ENCODE data around the gene AKT3. TPM values are rescaled to one million over a fixed set of nuclear protein-coding genes. Genes with fewer than 3 reads are reported as not detected.
"Not testable (repeated sequence)": the region's sequence is repeated elsewhere in the genome, so short reads cannot be mapped to it uniquely, and the experiment has no call there.

Gene AKT3
- total RNA-seq, 5 donors from 2014 or later (not counting 1 experiment from before 2014, with no cell fraction given), result 94.5 to 124 (median 112) TPM

GRCh38 chr1:243834130-243834529 is 15.9 kb downstream of the AKT3 start:
- no peaks in the 10 kb centered on the region for H3K27me3 ChIP-seq (replicated peaks in 1 of 2; ENCODE audit: control insufficient read depth in 2 of 2, extremely low read depth in 1 of 2, insufficient read depth in 2 of 2, low read length in 1 of 2)
- no peak for ATAC-seq (replicated peaks in 1 of 4)
- WGBS (ENCODE audit: insufficient coverage), result 100% methylated on average over 2 of the region's 4 CpGs
- Mint-ChIP-seq H3K4me1 (peaks cover 48 to 59% (median 53%) of the 10 kb centered on the region in 3 donors), H3K4me3 (no peak overlapping the region), H3K27ac (no peak overlapping the region), H3K36me3 (peaks cover 43% of the 10 kb centered on the region), H3K27me3 (no peaks in the 10 kb centered on the region), H3K9me3 (peaks cover 4 to 14% (median 8%) of the 10 kb centered on the region in 3 donors)
- H3K27ac ChIP-seq (ENCODE audit: low read length), result no peak overlapping the region
- ChIA-PET POLR2A (no interaction called here), CTCF (no interaction called here)
- H3K36me3 ChIP-seq (ENCODE audit: control insufficient read depth in 2 of 2, extremely low read depth in 1 of 2, insufficient read depth in 1 of 2, low read length in 1 of 2), result no peaks in the 10 kb centered on the region
- peaks cover 2 to 12% of the 10 kb centered on the region in 2 experiments for H3K4me1 ChIP-seq (ENCODE audit: control insufficient read depth in 1 of 2, extremely low read depth in 1 of 2, insufficient read depth in 2 of 2, low read length in 2 of 2)
- H3K9me3 ChIP-seq, result peaks cover 8% of the 10 kb centered on the region
- no peak for DNase-seq
- no peak overlapping the region for H3K4me3 ChIP-seq (ENCODE audit: control insufficient read depth in 1 of 2, extremely low read depth in 1 of 2, low read length in 1 of 2)

DNA sequence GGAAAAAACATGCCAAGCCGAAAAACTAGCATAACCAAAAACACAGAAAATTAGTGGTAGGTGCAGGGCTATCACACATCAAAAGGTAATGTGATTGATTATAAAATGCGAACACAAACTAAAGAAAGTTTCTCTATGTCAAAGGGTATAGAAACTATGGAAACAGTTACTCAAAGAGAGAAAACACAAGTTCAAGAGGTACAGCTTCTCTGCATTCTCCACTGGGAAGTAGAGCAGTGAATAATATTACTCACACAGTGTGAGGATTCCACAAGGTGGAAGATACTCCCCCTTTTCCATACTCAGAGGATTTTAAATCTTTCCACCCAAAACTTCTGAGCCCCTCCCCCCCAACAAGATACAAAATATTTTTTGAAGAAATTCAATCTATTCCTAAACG is 18.6 kb downstream of the AKT3 start:
- POLR2A ChIA-PET, result no interaction called here

DNA sequence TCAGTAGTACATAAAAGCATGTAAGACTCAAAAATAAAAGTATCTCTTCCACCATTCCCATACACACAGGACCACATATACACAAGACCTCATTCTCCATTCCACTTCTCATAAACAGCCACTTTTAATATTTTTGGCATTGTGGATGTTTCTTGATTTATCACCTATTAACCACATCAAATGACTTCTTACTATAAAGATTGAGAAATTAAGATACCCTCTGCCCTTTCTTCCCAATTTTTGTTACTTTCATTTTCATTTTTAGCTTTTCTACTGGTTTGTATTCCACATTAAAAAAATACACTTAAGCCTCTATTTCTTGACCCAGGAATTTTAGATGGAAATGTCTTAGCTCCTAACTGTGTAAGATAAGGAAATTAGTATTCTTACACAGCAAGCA is 22.8 kb downstream of the AKT3 start:
- no peaks in the 10 kb centered on the region for H3K9me3 ChIP-seq
- H3K27me3 ChIP-seq (replicated peaks in 1 of 2; ENCODE audit: control insufficient read depth in 2 of 2, extremely low read depth in 1 of 2, insufficient read depth in 2 of 2, low read length in 1 of 2), result no peaks in the 10 kb centered on the region
- no peak overlapping the region for H3K27ac ChIP-seq (ENCODE audit: low read length)
- DNase-seq, result no peak
- no peaks in the 10 kb centered on the region for H3K4me1 ChIP-seq (ENCODE audit: control insufficient read depth in 1 of 2, extremely low read depth in 1 of 2, insufficient read depth in 2 of 2, low read length in 2 of 2)
- Mint-ChIP-seq H3K36me3 (peaks cover 51% of the 10 kb centered on the region), H3K4me1 (peaks cover 64 to 67% (median 64%) of the 10 kb centered on the region in 3 donors), H3K27me3 (no peaks in the 10 kb centered on the region), H3K4me3 (peak overlapping the region; percentile 17 to 44 (median 44)), H3K9me3 (peaks cover 4 to 9% (median 6%) of the 10 kb centered on the region in 3 donors), H3K27ac (no peak overlapping the region)
- no peak overlapping the region for H3K4me3 ChIP-seq (ENCODE audit: control insufficient read depth in 1 of 2, extremely low read depth in 1 of 2, low read length in 1 of 2)
- POLR2A ChIA-PET, result interaction anchor here in 1 of 2 donors (1.0 kb wide), 1 partner anchor 11 kb away, joined by 3 read pairs; no protein-coding TSS in a partner anchor
- CTCF ChIA-PET, result interaction anchor here in 1 of 2 donors (0.6 kb wide), 1 partner anchor 97 kb away, joined by 3 read pairs; no protein-coding TSS in a partner anchor
- H3K36me3 ChIP-seq (ENCODE audit: control insufficient read depth in 2 of 2, extremely low read depth in 1 of 2, insufficient read depth in 1 of 2, low read length in 1 of 2), result peaks cover 0 to 5% of the 10 kb centered on the region in 2 donors
- no peak for ATAC-seq (replicated peaks in 1 of 4)

More for the DNA sequence above, 18.6 kb downstream of the AKT3 start:
- Mint-ChIP-seq H3K27ac (peak overlapping the region in 1 of 2 donors; percentile 59), H3K9me3 (peaks cover 4 to 14% (median 8%) of the 10 kb centered on the region in 3 donors), H3K4me3 (no peak overlapping the region), H3K27me3 (no peaks in the 10 kb centered on the region), H3K4me1 (peaks cover 52 to 61% (median 54%) of the 10 kb centered on the region in 3 donors), H3K36me3 (peaks cover 53% of the 10 kb centered on the region)
- ATAC-seq (replicated peaks in 1 of 4) (no peak), DNase-seq (no peak)
- Histone ChIP-seq H3K27ac (ENCODE audit: low read length) (no peak overlapping the region), H3K36me3 (ENCODE audit: control insufficient read depth in 2 of 2, extremely low read depth in 1 of 2, insufficient read depth in 1 of 2, low read length in 1 of 2) (peaks cover 0 to 5% of the 10 kb centered on the region in 2 donors), H3K9me3 (peaks cover 8% of the 10 kb centered on the region), H3K4me3 (ENCODE audit: control insufficient read depth in 1 of 2, extremely low read depth in 1 of 2, low read length in 1 of 2) (no peak overlapping the region), H3K4me1 (ENCODE audit: control insufficient read depth in 1 of 2, extremely low read depth in 1 of 2, insufficient read depth in 2 of 2, low read length in 2 of 2) (no peaks in the 10 kb centered on the region), H3K27me3 (replicated peaks in 1 of 2; ENCODE audit: control insufficient read depth in 2 of 2, extremely low read depth in 1 of 2, insufficient read depth in 2 of 2, low read length in 1 of 2) (no peaks in the 10 kb centered on the region)
- CTCF ChIA-PET, result no interaction called here
- no CpG with 5 or more reads among the region's 3 CpGs for WGBS (ENCODE audit: insufficient coverage)

- Mint-ChIP-seq H3K4me1 (peaks cover 56 to 65% (median 64%) of the 10 kb centered on the region in 3 donors), H3K36me3 (peaks cover 68% of the 10 kb centered on the region), H3K9me3 (peaks cover 21 to 29% (median 21%) of the 10 kb centered on the region in 3 donors)
- H3K4me3 Mint-ChIP-seq; H3K36me3 ChIP-seq (ENCODE audit: control insufficient read depth in 2 of 2, extremely low read depth in 1 of 2, insufficient read depth in 1 of 2, low read length in 1 of 2); H3K4me1 ChIP-seq (ENCODE audit: control insufficient read depth in 1 of 2, extremely low read depth in 1 of 2, insufficient read depth in 2 of 2, low read length in 2 of 2); H3K4me3 ChIP-seq (ENCODE audit: control insufficient read depth in 1 of 2, extremely low read depth in 1 of 2, low read length in 1 of 2); H3K27me3 ChIP-seq (replicated peaks in 1 of 2; ENCODE audit: control insufficient read depth in 2 of 2, extremely low read depth in 1 of 2, insufficient read depth in 2 of 2, low read length in 1 of 2); H3K27ac ChIP-seq (ENCODE audit: low read length); H3K27ac Mint-ChIP-seq; H3K9me3 ChIP-seq; H3K27me3 Mint-ChIP-seq; ATAC-seq (replicated peaks in 1 of 4); CTCF ChIA-PET; DNase-seq: not testable (repeated sequence)
- WGBS (ENCODE audit: insufficient coverage), result no CpG with 5 or more reads among the region's 1 CpG
- POLR2A ChIA-PET, result interaction anchor here in 1 of 2 donors (0.6 to 0.7 kb wide), 2 partner anchors 22 to 31 kb away, joined by 3 to 4 read pairs; no protein-coding TSS in a partner anchor
Observed at GRCh38 chr1:243824907-243825306, 25.1 kb downstream of the AKT3 start.

- Mint-ChIP-seq H3K36me3 (peaks cover 68% of the 10 kb centered on the region), H3K27ac (no peak overlapping the region)
Observed at GRCh38 chr1:243821177-243821680, 28.8 kb downstream of the AKT3 start.

DNA sequence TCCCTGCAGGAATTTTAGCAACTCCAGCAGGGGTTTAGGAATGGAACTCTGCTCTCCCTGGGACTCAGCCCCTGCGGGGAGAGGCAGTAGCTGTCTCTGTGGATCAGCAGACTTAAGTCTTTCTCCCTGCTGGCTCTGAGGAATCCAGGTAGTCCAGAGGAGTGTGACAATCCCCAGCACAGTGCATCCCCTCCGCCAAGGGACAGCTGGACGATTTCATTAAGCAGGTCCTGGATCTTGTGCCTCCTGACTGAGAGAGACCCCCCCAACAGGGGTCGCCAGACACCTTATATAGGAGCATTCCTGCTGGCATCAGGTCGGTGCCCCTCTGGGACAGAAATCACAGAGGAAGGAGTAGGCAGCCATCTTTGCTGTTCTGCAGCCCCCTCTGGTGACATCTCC is 30.6 kb downstream of the AKT3 start:
- WGBS (ENCODE audit: insufficient coverage), result 92% methylated on average over 5 of the region's 5 CpGs
- no peak overlapping the region for H3K27ac Mint-ChIP-seq
- no peak overlapping the region for H3K4me3 ChIP-seq (ENCODE audit: control insufficient read depth in 1 of 2, extremely low read depth in 1 of 2, low read length in 1 of 2)
- H3K27ac ChIP-seq (ENCODE audit: low read length), result no peak overlapping the region
- ChIA-PET POLR2A (no interaction called here), CTCF (no interaction called here)
- DNase-seq, result no peak
- H3K36me3 ChIP-seq (ENCODE audit: control insufficient read depth in 2 of 2, extremely low read depth in 1 of 2, insufficient read depth in 1 of 2, low read length in 1 of 2), result peaks cover 5 to 15% of the 10 kb centered on the region in 2 donors
- peaks cover 21 to 41% (median 24%) of the 10 kb centered on the region in 3 donors for H3K9me3 Mint-ChIP-seq
- no peaks in the 10 kb centered on the region for H3K27me3 Mint-ChIP-seq
- peaks cover 74% of the 10 kb centered on the region for H3K36me3 Mint-ChIP-seq
- no peaks in the 10 kb centered on the region for H3K27me3 ChIP-seq (replicated peaks in 1 of 2; ENCODE audit: control insufficient read depth in 2 of 2, extremely low read depth in 1 of 2, insufficient read depth in 2 of 2, low read length in 1 of 2)
- H3K4me1 Mint-ChIP-seq, result peaks cover 31 to 43% (median 40%) of the 10 kb centered on the region in 3 donors
- H3K4me1 ChIP-seq (ENCODE audit: control insufficient read depth in 1 of 2, extremely low read depth in 1 of 2, insufficient read depth in 2 of 2, low read length in 2 of 2), result no peaks in the 10 kb centered on the region
- no peak overlapping the region for H3K4me3 Mint-ChIP-seq
- ATAC-seq (replicated peaks in 1 of 4), result no peak
- H3K9me3 ChIP-seq, result peaks cover 4% of the 10 kb centered on the region

More at GRCh38 chr1:243821177-243821680, 28.8 kb downstream of the AKT3 start:
- no peak overlapping the region for H3K27ac ChIP-seq (ENCODE audit: low read length)
- CTCF ChIA-PET, result no interaction called here
- no peaks in the 10 kb centered on the region for H3K4me1 ChIP-seq (ENCODE audit: control insufficient read depth in 1 of 2, extremely low read depth in 1 of 2, insufficient read depth in 2 of 2, low read length in 2 of 2)
- 100% methylated on average over 1 of the region's 1 CpG for WGBS (ENCODE audit: insufficient coverage)
- Mint-ChIP-seq H3K4me3 (no peak overlapping the region), H3K9me3 (peaks cover 21 to 32% (median 21%) of the 10 kb centered on the region in 3 donors), H3K27me3 (no peaks in the 10 kb centered on the region), H3K4me1 (peaks cover 37 to 45% (median 38%) of the 10 kb centered on the region in 3 donors)
- H3K27me3 ChIP-seq (replicated peaks in 1 of 2; ENCODE audit: control insufficient read depth in 2 of 2, extremely low read depth in 1 of 2, insufficient read depth in 2 of 2, low read length in 1 of 2), result no peaks in the 10 kb centered on the region
- DNase-seq (no peak), ATAC-seq (replicated peaks in 1 of 4) (no peak)
- POLR2A ChIA-PET, result interaction anchor here (0.6 to 1.3 kb wide), 5 partner anchors 12 to 362 kb away, joined by 3 to 4 read pairs (median 3); no protein-coding TSS in a partner anchor
- peaks cover 5 to 13% of the 10 kb centered on the region in 2 donors for H3K36me3 ChIP-seq (ENCODE audit: control insufficient read depth in 2 of 2, extremely low read depth in 1 of 2, insufficient read depth in 1 of 2, low read length in 1 of 2)
- H3K9me3 ChIP-seq, result no peaks in the 10 kb centered on the region
- H3K4me3 ChIP-seq (ENCODE audit: control insufficient read depth in 1 of 2, extremely low read depth in 1 of 2, low read length in 1 of 2), result no peak overlapping the region

Measured in T-cell (primary cell).